Natural killer cell (primary cell): ENCODE measurements around the gene ITGA4. TPM values are rescaled to one million over a fixed set of nuclear protein-coding genes. Genes with fewer than 3 reads are reported as not detected.

ENCODE experiments used
- ATAC-seq, 3 donors: fragments of 150-1000 bp in 2 of 3; fragments of 200-7000 bp in 1 of 3; cut with Tn5 transposase; 1 replicate in 1 of 3; 2 replicates in 2 of 3; pipeline ENCODE4 v1.10.0; 2021; ENCODE audit warnings: mild to moderate bottlenecking in 2 of 3, moderate library complexity in 2 of 3
- DNase-seq, 2 donors: peaks; one replicate each; pipeline versions ENCODE4 v3.0.0 to v3.0.0-alpha.2; 2013 to 2021; ENCODE audit warnings: mixed read lengths in 1 of 2
- H3K27ac ChIP-seq: one replicate; pipeline ENCODE4 v1.5.1; 2013; ENCODE audit warnings: mild to moderate bottlenecking, low read length
- H3K27me3 ChIP-seq: one replicate; pipeline ENCODE4 v1.6.1; 2013; ENCODE audit warnings: low read length; ENCODE audit not compliant: control insufficient read depth, insufficient read depth
- H3K36me3 ChIP-seq: one replicate; pipeline ENCODE4 v1.6.1; 2013; ENCODE audit warnings: low read length; ENCODE audit not compliant: control insufficient read depth, insufficient read depth
- H3K4me1 ChIP-seq: one replicate; pipeline ENCODE4 v1.6.1; 2013; ENCODE audit warnings: low read length; ENCODE audit not compliant: control insufficient read depth, insufficient read depth
- H3K4me3 ChIP-seq: one replicate; pipeline ENCODE4 v1.5.1; 2013; ENCODE audit warnings: low read length
- H3K9me3 ChIP-seq: one replicate; pipeline ENCODE4 v1.6.1; 2013; ENCODE audit warnings: low read length; ENCODE audit not compliant: control insufficient read depth, insufficient read depth
- H3K27ac Mint-ChIP-seq, 2 donors: one replicate each; pipeline ENCODE4 v1.8.0; 2022; ENCODE audit warnings: mild to moderate bottlenecking in 2 of 2, mixed read lengths in 2 of 2, moderate library complexity in 1 of 2
- H3K27me3 Mint-ChIP-seq, 2 donors: one replicate each; pipeline ENCODE4 v1.8.0; 2022; ENCODE audit warnings: low read depth in 2 of 2, mixed read lengths in 2 of 2
- H3K36me3 Mint-ChIP-seq: one replicate; pipeline ENCODE4 v1.8.0; 2022; ENCODE audit warnings: mixed read lengths
- H3K4me1 Mint-ChIP-seq, 2 donors: one replicate each; pipeline ENCODE4 v1.8.0; 2022; ENCODE audit warnings: mixed read lengths in 2 of 2
- H3K4me3 Mint-ChIP-seq: one replicate; pipeline ENCODE4 v1.8.0; 2022; ENCODE audit warnings: mild to moderate bottlenecking, moderate library complexity, mixed read lengths
- H3K9me3 Mint-ChIP-seq, 2 donors: one replicate each; pipeline ENCODE4 v1.8.0; 2022; ENCODE audit warnings: mixed read lengths in 2 of 2
- WGBS: methylation state at CpG from one replicate; pipeline ENCODE4 v1.1.7; 2013; ENCODE audit warnings: missing lambda C conversion rate; ENCODE audit not compliant: insufficient coverage; 5-methylcytosine and 5-hydroxymethylcytosine counted together
- intact Hi-C: fragments of 100-400 bp; cut with micrococcal nuclease; formaldehyde crosslinking; loops from one replicate; pipeline ENCODE4 v1.14.2; 2022
- total RNA-seq, 4 donors: library from RNA; stranded (reverse); fragments of 120-200 nt in 1 of 4; gene quantifications; one replicate each; pipeline versions ENCODE4 v1.2.3 to v1.2.4, GENCODE V29; 2013 to 2022
- TF ChIP-seq, protein P1 (sequence below): fragments of 200-600 bp; IDR thresholded peaks from one replicate; pipeline ENCODE4 v1.8.0; 2022; ENCODE audit warnings: antibody characterized with exemption

ITGA4 gene
- total RNA-seq, 3 donors from 2014 or later (not counting 1 experiment from before 2014, with no cell fraction given): 178 to 235 (median 189) TPM

GRCh38 chr2:181419129-181419855 is 37.9 kb upstream of the ITGA4 start:
- DNase-seq (no peak), ATAC-seq (peak in 1 of 3 donors; percentile 41)
- Histone ChIP-seq H3K36me3 (no peaks in the 10 kb centered on the region), H3K4me1 (peaks cover 4% of the 10 kb centered on the region), H3K4me3 (no peak overlapping the region), H3K27me3 (no peaks in the 10 kb centered on the region), H3K9me3 (no peaks in the 10 kb centered on the region), H3K27ac (peak overlapping the region; percentile 53)
- Mint-ChIP-seq H3K9me3 (peaks cover 2 to 5% of the 10 kb centered on the region in 2 donors), H3K4me1 (peaks cover 8 to 9% of the 10 kb centered on the region in 2 donors), H3K4me3 (no peak overlapping the region), H3K36me3 (peaks cover 14% of the 10 kb centered on the region), H3K27me3 (no peaks in the 10 kb centered on the region), H3K27ac (no peak overlapping the region)
- WGBS: 76% methylated on average over 8 of the region's 8 CpGs
- TF ChIP-seq, protein P1, sequence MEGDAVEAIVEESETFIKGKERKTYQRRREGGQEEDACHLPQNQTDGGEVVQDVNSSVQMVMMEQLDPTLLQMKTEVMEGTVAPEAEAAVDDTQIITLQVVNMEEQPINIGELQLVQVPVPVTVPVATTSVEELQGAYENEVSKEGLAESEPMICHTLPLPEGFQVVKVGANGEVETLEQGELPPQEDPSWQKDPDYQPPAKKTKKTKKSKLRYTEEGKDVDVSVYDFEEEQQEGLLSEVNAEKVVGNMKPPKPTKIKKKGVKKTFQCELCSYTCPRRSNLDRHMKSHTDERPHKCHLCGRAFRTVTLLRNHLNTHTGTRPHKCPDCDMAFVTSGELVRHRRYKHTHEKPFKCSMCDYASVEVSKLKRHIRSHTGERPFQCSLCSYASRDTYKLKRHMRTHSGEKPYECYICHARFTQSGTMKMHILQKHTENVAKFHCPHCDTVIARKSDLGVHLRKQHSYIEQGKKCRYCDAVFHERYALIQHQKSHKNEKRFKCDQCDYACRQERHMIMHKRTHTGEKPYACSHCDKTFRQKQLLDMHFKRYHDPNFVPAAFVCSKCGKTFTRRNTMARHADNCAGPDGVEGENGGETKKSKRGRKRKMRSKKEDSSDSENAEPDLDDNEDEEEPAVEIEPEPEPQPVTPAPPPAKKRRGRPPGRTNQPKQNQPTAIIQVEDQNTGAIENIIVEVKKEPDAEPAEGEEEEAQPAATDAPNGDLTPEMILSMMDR: no peak
- intact Hi-C loops: no loop called here

- WGBS: 95% methylated on average over 4 of the region's 6 CpGs
- Histone ChIP-seq H3K27me3 (no peaks in the 10 kb centered on the region), H3K4me1 (peaks cover 4% of the 10 kb centered on the region), H3K27ac (peak overlapping the region; percentile 53), H3K4me3 (no peak overlapping the region), H3K9me3 (no peaks in the 10 kb centered on the region), H3K36me3 (no peaks in the 10 kb centered on the region)
- intact Hi-C loops: no loop called here
- Mint-ChIP-seq H3K4me1 (peaks cover 8 to 9% of the 10 kb centered on the region in 2 donors), H3K9me3 (no peaks in the 10 kb centered on the region), H3K27ac (peak overlapping the region; percentile 55 to 88), H3K36me3 (peaks cover 2% of the 10 kb centered on the region), H3K4me3 (no peak overlapping the region), H3K27me3 (no peaks in the 10 kb centered on the region)
- ATAC-seq (peak in 1 of 3 donors; percentile 37), DNase-seq (no peak)
- TF ChIP-seq, protein P1: no peak
These were observed 36.7 kb upstream of the ITGA4 start for GRCh38 chr2:181420259-181421130.

- Mint-ChIP-seq H3K4me1 (peaks cover 8 to 9% of the 10 kb centered on the region in 2 donors), H3K36me3 (no peaks in the 10 kb centered on the region), H3K4me3 (no peak overlapping the region), H3K27ac (peak overlapping the region; percentile 55 to 88), H3K9me3 (no peaks in the 10 kb centered on the region), H3K27me3 (no peaks in the 10 kb centered on the region)
- intact Hi-C loops: no loop called here
- Histone ChIP-seq H3K9me3 (no peaks in the 10 kb centered on the region), H3K4me1 (peaks cover 4% of the 10 kb centered on the region), H3K27ac (peak overlapping the region; percentile 53), H3K27me3 (no peaks in the 10 kb centered on the region), H3K36me3 (no peaks in the 10 kb centered on the region), H3K4me3 (no peak overlapping the region)
- TF ChIP-seq, protein P1: no peak
- no peak for DNase-seq
- no CpG with 5 or more reads among the region's 1 CpG for WGBS
- no peak for ATAC-seq
These were observed 36.1 kb upstream of the ITGA4 start for GRCh38 chr2:181421131-181421458.
